WI38 (cell line): ENCODE data around the gene EIF4H.

Experiments used
- H3K4me3 ChIP-seq: 2 replicates; pipeline ENCODE4 v1.5.1; 2011; ENCODE audit warnings: low read depth, mild to moderate bottlenecking, control low read depth, low read length
- TF ChIP-seq, protein P1 (sequence below): IDR thresholded peaks from 2 replicates; pipeline ENCODE4 v1.5.1; 2012; ENCODE audit warnings: low read depth, mild to moderate bottlenecking, control low read depth, low read length

Gene EIF4H

DNA sequence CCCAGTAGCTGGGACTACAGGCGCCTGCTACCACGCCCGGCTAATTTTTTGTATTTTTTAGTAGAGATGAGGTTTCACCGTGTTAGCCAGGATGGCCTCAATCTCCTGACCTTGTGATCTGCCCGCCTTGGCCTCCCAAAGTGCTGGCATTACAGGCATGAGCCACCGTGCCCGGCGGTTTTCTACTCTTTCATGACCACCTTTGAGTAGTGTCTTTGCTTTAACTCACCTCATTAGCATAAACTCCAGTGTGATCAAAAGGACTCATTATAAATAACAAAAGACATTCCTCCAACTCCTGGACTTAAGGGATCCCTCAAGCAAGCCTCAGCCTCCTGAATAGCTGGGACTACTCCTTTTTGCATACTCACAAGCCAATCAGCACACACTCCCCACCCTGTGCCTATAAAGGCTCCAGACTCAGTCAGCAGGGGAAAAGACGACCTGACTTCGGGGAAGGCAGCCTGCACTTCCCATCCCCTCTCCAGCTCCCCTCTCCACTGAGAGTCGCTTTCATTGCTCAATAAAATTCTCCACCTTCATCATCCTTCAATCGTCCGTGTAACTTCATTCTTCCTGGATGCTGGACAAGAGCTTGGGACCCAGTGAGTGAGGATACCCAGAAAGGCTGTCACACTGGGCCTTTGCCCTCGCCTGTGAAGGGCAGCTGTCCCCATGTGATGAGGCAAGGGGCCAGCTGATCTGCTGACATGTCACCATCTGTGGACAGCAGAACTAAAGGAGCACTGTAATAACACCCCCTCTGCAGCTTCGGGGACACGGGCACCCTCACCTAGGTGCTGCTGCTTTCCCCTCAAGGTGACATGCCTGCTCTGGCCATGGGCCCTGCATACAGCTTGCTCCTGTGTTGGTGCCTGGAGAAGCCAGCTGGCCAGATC, 35.0 kb upstream of the EIF4H start:
- no peak overlapping the region for H3K4me3 ChIP-seq
- TF ChIP-seq, protein P1, sequence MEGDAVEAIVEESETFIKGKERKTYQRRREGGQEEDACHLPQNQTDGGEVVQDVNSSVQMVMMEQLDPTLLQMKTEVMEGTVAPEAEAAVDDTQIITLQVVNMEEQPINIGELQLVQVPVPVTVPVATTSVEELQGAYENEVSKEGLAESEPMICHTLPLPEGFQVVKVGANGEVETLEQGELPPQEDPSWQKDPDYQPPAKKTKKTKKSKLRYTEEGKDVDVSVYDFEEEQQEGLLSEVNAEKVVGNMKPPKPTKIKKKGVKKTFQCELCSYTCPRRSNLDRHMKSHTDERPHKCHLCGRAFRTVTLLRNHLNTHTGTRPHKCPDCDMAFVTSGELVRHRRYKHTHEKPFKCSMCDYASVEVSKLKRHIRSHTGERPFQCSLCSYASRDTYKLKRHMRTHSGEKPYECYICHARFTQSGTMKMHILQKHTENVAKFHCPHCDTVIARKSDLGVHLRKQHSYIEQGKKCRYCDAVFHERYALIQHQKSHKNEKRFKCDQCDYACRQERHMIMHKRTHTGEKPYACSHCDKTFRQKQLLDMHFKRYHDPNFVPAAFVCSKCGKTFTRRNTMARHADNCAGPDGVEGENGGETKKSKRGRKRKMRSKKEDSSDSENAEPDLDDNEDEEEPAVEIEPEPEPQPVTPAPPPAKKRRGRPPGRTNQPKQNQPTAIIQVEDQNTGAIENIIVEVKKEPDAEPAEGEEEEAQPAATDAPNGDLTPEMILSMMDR, result no peak

DNA sequence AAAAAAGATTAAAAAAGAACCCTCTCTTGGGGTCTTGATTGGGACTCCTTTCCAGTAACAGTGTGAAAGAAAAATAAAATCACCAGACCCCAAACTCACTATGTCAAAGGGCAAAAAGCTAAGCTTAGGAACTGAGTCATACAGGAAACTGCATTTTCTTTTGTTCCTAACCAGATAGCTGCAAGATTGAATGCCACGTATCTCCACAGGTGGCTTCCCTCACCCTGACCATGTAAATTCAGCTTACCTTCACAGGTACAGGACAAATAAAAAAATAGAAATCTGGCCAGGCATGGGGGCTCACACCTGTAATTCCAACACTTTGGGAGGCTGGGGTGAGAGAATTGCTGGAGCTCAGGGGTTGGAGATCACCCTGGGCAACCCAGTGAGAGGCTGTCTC, 32.5 kb upstream of the EIF4H start:
- H3K4me3 ChIP-seq, result no peak overlapping the region

DNA sequence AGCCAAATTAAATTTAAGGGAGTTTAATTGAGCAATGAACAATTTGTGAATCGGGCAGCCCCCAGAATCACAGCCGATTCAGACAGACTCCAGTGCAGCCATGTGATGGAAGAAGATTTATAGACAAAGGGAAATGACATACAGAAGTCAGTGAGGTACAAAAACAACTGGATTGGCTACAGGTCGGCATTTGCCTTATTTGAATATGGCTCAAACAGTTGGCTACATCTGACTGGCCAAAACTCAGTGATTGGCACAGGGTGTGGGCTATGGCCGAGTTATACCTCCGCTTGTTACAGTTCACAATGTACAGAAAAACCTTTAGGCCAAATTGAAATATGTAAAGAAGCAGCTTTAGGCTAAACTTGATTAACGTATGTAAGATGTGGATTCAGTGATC, 30.8 kb upstream of the EIF4H start:
- TF ChIP-seq, protein P1, result no peak
- no peak overlapping the region for H3K4me3 ChIP-seq

More for the DNA sequence above, 32.5 kb upstream of the EIF4H start:
- TF ChIP-seq, protein P1, result no peak

GRCh38 chr7:74148491-74148890, 25.7 kb upstream of the EIF4H start:
- H3K4me3 ChIP-seq, result no peak overlapping the region
- TF ChIP-seq, protein P1, result no peak

DNA sequence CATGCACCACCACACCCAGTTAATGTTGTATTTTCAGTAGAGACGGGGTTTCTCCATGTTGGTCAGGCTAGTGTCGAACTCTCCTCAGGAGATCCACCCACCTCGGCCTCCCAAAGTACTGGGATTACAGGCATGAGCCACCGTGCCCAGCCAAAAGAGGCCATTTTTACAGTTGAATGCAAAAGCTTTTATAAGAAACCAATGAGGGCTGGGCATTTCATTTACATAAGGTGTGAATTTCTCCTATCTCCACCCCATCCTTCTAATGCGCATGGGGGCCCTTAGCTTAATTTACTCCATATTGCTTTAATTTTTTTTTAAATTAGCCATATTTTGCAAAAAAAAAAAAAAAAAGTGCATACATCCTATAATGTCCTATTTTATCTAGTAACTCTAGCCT, 25.1 kb upstream of the EIF4H start:
- no peak overlapping the region for H3K4me3 ChIP-seq
- TF ChIP-seq, protein P1, result no peak

DNA sequence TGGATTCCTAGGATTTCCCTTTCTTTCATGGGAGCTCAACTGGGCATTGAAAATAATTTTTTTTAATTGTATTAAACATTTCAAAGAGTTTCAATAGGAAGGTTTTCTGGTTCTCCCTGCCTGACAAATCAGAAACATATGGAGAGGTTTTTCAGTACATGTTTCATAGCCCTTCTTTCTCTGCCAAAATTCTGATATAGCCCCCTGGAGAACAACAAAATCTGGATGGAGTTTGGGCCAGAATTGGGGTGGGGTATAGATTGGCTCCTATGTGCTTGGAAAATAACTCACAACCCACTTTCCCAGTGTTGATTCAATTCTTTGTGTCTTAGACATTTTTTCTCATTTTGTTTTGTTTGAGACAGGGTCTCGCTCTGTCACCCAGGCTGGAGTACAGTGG, 24.6 kb upstream of the EIF4H start:
- TF ChIP-seq, protein P1, result no peak
- H3K4me3 ChIP-seq, result no peak overlapping the region

GRCh38 chr7:74153736-74154135, 20.4 kb upstream of the EIF4H start:
- TF ChIP-seq, protein P1, result no peak
- H3K4me3 ChIP-seq, result no peak overlapping the region
